G401 (cell line): ENCODE data around the gene JHY. TPM values are rescaled to one million over a fixed set of nuclear protein-coding genes. Genes with fewer than 3 reads are reported as not detected.
A peak's percentile ranks its signal among the peaks of the same experiment; 100 is the strongest.

Experiments used
- DNase-seq: peaks from one replicate; pipeline ENCODE4 v3.0.0-alpha.2; 2015; ENCODE audit warnings: low spot score
- in situ Hi-C: cut with HindIII; loops from 2 replicates; pipeline ENCODE4 v1.10.0; 2016; ENCODE audit warnings: low sequenced_read_pairs, mixed read lengths
- total RNA-seq: library from RNA; depleted of rRNA; stranded (reverse); fragments of >200 nt; shearing (Covaris generic); gene quantifications from 2 replicates; pipeline ENCODE4 v1.2.3, GENCODE V29; 2014

Gene JHY
- total RNA-seq, 1 experiment from 2014 or later = 0.81 TPM

DNA sequence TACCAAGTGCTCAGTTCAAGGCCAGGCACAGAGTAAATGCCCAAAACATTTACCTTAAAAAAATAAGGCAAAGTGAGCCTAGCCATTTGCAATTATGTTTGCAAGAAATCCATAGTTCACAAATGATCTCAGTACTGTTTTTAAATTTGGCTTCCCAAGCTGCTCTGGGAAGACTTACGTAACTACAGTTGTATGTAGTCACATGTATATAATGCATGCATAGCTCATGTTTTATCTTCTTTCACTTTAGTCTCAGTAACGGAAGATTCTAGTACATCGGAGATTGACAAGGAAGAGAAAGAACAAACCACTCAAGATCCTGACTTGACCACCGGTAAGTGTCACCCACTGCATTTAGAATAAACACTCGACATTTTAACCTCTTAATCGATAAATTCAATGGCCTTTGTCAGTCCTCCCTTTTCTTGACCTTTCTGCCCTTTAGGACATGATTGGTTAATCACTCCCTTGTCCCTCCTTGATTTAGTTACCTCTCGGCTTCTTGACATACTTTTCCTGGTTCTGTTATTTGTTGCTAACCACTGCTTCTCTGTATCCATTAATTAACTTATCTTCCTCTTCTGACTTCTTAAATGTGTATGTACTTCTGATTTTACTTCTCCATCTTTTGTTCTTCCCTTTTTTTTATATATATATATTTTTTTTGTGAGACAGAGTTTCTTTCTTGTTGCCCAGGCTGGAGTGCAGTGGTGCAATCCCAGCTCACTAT lies 18.0 kb upstream of the JHY start:
- in situ Hi-C loops = no loop called here
- DNase-seq = no peak

DNA sequence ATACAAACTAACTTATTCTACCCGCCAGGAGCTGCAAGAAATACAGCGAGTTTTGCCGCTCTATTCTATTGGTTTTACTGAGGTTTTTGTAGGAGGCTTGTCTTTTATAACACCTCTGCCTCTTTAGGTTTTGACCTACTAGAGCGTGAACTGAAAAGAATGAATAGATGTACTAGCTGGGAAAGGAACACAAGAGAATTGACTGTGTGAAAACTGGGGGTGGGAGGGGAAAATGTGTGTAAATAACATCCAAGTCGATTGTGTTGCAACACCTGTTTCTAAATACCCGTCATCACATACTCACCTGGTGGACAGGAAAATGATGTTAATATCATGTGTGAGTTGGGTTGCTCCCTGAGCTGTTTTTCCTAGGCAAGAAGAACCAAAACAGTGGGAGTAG lies 12.9 kb upstream of the JHY start:
- in situ Hi-C loops = no loop called here
- DNase-seq = no peak

DNA sequence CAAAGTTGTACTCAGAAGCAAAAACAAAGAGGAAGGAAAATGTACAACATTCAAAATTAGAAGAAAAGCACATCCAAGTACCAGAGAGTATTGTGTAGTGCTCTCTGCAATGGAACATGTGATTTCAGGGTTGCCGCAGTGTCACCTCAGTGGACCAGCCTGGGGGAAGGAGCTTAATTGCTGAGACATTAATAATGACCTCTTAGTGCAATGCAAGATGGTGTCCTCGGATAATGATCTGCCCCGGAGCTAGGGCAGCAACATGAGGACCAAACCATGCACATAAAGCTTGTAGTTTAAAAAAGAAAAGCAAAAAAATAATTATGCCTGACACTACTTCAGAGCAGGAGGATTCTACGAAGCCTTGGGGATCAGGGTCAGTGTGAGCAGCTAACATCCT lies 11.3 kb upstream of the JHY start:
- no peak for DNase-seq
- in situ Hi-C loops = no loop called here

DNA sequence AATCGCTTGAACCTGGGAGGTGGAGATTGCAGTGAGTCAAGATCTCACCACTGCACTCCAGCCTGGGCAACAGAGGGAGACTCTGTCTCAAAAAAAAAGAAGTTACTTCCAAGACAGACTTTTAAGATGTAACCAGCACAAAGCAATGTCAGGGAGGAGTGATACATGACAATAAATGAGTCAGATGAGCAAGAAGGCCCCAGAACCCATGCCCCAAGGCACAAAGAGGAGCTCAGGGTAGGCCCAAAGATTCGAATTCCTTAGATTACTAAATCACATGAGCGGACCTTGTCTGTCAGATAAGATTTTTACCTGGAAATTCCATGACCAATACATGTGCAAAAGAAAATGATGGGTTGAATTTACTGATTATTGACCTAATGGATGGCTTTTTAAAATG lies 10.5 kb upstream of the JHY start:
- no peak for DNase-seq
- in situ Hi-C loops = no loop called here

DNA sequence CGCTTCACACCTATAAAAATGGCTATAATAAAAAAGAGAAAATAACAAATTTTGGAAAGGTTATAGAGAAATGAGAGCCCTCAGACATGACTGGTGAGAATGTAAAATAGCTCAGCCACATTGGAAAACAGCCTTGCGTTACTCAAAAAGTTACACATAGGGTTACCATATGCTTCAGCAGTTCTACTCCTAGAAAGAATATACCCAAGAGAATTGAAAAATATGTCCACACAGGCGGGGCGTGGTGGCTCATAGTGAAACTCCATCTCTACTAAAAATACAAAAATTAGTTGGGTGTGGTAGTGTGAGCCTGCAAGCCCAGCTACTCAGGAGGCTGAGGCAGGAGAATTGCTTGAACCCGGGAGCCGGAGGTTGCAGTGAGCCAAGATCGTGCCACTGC lies 7.6 kb upstream of the JHY start:
- in situ Hi-C loops = no loop called here

DNA sequence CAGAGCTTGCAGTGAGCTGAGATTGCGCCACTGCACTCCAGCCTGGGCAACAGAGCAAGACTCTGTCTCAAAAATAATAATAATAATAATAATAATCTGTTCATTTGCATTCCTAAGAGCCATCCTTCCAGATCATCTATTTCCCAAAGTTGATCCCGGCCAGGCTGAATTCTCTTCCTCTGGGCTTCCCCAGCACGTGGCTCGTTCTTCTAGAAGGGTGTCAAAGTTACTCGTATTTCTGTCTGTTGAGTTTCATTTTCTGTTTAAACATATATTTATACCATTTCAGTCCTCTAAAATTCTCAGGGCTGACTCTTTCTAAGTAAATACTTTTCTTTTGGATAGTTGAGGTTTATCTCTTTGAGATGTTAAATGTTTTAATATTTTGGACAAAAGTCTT lies 4.8 kb upstream of the JHY start:
- no peak for DNase-seq
- in situ Hi-C loops = no loop called here

More for the DNA sequence above, 7.6 kb upstream of the JHY start:
- DNase-seq = no peak

DNA sequence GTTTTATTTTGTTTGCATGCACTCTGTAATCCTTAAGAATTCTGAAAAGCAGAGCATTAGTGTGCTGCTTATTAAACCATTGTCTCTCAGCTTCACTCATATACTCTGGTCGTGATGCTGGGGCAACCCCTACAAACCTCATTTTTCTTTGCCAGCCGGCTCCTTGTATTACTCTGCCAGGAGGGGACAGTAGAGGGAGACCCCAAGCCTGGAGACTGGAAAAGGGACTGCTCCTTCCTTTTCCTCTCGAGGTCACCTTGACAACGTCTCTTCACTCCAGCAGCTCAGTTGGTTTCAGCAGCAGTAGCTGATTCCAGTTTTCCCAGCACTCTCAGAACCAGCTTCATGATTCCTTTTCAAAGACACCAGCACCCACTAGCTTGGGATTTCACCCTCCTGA lies 2.8 kb upstream of the JHY start:
- in situ Hi-C loops = no loop called here
- no peak for DNase-seq

DNA sequence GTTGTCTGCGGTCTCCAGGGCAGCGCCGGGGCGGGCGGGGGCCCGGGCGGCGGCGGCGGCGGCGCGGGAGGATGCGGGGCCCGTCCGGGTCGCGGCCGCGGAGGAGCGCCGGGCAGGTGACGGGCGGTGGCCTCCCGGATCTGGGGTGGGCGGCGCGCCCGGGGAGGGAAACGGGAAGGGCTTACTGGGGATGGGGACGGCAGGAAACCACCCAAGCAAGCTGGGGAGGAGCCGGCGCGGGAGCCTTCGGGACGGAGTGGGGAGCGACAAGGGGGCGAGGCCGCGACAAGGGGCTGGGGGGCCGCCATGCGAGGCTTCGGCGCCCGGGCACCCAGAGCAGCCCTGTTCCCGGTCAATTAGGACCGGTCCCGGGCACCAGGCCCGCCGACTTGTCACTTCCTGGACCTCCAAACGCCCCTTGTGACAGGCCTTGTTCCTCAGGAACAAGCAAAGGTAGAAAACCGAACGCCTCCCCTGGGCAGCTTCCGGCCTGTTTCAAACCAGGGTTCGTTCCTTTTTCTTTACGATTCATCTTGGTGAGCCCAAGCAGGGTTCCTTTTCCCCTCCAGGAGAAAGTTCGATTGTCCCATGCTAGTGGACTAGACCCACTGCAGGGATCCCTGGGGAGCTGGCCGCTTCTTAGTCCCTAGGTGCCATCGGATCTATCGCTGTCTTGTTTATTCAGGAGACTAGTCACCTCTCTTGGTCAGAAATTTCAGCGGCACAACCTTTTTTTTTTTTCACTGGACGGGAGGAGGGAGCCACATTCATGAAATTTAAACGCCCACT lies 492 bp downstream of the JHY start:
- peak; percentile 64 for DNase-seq
- in situ Hi-C loops = no loop called here

DNA sequence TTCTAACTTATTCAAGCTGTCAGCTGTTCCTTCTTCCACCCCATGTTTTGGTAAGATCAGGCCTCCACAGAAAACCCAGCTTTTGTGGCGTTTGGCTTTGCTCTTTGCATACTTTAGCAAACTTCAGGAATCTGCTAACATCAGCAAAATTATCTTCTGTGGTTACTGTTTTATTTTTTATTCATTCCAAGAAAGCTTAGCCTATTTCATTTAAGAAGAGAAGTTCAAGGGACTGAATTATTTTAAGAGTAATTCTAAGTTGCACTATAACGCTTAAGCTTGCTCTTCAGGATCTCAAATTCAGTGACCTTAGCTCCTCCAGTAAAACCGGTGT lies 1.1 kb downstream of the JHY start:
- no peak for DNase-seq
- in situ Hi-C loops = no loop called here

DNA sequence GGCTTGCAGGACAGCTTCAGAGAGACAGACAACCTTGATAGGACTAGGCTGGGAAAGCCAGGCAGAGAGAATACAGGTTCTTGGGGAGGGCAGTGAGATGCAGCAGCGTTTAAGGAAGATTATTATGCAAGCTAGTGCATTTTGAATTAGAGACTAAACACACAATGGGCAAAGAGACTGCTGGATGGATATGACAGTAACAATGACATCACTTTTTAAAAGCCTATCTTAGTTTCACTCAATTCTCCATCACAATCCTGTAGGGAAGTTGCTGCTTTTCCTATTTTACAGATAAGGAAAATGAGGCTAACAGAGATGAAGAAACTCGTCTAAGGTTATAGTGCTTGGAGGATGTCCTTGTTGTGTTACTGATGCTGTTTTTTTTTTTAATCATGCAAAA lies 5.6 kb downstream of the JHY start:
- in situ Hi-C loops = no loop called here
- no peak for DNase-seq

DNA sequence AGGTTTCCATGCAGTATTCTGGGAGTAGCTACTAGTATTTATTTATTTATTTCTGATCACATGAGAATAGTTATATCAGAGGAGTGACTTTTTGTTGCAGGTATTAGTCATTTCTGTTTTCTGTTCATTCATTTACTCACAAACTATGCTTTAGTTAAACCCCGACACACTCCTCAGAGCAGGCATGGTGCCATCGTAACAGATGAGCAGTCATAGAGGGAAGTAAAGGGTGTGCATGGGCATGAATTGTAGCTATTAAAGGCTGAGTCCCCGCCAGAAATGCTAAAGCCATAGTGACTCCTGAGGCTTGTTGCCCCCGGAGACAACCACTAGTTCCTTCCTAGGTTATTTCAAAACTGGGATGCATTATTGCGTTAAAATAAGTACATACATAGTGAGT lies 10.6 kb downstream of the JHY start:
- DNase-seq = peak; percentile 56
- in situ Hi-C loops = no loop called here

DNA sequence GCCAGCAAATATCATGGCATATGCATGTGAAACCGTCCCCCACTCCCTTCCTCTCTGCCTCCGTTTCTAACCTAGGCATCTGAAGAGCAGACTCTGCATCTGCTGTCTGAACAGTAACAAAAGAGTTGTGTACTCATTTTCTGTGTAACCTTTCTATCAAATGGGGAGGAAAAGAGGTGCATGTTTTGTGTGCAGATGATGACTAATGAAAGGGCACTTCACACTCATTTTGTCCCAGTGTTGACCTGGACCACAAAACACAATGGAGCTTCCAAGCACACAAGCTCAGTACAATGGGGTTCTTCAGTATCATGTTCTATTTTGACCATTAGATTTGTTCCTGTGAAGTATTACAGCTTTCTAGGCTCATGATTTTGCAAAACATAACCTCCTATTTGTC lies 13.0 kb downstream of the JHY start:
- in situ Hi-C loops = no loop called here
- DNase-seq = no peak

DNA sequence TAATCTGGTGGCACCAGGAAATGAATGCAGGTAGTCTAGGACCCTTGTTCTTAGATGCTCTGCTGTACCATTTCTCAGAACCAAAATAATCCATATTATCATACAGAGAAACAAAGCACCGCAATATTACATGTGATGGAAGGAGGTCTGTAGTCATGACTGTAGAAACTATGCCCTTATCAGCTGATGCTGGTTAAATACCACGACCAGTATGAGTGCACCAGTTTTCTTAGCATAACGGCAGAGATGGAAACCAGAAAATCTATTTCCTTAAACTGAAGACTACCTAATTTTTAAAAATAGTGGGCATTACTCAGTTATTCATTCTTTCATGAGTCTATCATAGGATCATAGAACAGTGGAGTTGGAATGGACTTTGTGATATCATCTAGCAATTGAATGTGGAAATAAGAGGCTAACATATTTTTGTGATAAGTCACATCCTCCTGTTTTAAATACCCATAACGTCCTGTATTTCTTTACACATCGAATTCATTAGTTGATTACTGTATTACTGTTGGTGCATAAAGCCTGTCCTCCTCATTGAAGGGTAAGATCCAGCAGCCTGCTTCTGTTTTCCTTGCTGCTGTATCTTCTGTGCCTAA lies 15.1 kb downstream of the JHY start:
- in situ Hi-C loops = no loop called here
- no peak for DNase-seq

DNA sequence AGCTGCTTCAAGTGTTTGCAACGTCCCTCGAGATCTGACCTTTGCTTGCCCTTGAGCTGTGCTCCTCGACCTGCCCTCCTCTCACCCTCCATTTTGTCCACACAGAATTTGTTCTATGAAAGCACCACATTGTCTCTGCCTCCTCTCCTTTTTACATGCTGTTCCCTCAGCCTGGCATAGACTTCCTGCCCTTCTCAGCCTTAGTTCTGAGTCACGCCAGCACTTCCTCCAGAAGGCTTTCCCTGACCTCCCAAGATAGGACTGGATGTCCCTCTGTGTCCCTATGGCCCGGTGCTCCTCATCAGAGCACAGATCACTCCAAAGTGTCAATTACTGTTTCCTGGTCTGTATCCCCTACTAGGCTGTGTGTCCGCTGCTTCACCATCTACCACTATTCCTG lies 16.2 kb downstream of the JHY start:
- in situ Hi-C loops = no loop called here
- DNase-seq = no peak

DNA sequence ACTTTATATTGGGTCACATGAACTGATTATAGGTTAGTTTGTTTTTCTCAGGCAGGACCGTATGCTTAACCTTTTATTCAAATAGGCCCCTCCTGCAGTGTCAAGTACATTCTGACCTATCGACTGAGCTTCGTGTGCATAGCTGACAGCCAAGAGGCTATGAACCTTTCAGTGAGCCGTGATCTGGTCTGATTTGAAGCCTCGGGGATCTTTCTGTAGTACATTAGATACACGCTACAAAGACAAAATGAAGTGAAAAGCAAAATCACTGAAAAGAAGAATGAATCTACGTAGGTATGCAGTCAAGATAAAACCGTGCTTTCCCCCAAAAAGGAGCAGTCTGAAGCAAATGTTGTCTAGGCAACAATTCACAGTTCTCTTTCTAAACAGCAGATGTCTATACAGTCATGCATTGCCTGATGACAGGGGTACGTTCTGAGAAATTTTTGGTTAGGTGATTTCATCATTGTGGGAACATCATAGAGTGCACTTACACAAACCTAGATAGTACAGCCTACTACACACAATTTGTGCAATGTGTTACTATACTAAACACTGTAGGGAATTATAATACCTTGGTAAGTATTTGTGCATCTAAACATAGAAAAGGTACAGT lies 18.1 kb downstream of the JHY start:
- no peak for DNase-seq
- in situ Hi-C loops = no loop called here

DNA sequence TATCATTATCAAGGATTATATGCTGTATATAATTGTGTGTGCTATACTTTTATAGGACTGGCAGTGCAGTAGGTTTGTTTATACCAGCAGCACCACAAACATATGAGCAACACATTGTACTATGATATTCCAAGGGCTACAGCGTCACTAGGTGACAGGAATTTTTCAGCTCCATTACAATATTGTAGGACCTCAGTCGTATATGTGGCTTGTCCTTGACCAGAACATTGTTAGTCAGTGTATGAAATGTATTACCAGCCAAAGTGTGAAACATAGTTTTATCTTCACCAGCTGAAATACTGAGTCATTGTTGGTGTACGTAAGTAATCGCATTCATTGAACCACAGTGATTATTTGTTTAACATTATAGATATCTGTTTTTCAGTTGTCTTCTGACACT lies 20.4 kb downstream of the JHY start:
- in situ Hi-C loops = no loop called here
- DNase-seq = no peak

DNA sequence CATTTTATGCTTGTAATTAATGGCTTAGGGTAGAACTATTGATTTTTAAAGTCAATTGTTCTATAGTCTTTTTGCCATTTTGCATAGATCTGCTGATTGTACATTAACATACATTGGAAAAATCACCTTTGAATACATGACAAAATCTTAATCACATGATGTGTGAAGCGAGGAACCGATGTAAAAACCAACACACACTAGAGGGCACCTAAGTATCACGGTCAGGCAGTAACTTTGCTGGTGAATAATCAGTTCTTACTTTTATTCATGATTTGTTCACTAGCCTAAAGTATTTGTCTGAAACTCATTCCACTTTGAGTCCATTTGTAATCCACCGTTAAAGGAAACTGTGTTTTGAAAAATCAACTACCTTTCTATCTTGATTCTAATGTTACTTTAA lies 28.2 kb downstream of the JHY start:
- DNase-seq = peak; percentile 22
- in situ Hi-C loops = no loop called here

DNA sequence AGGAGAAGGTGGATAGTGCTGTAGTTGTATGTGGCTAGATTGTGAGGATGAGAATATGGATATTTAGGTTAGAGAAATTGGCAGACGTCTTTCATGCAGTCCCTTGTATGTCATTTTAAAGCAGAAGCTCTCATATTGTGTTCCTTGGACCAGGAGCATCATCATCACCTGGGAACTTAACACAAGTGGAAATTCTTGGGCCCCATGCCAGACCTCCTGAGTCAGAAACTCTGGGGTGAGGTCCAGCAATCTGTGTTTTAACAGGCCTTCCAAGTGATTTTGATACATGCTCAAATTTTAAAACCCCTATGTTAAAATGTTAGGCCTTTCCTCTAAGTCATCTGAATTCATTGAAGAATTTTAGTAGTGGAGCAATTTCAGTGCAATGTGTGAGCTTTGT lies 34.8 kb downstream of the JHY start:
- peak; percentile 61 for DNase-seq
- in situ Hi-C loops = no loop called here

DNA sequence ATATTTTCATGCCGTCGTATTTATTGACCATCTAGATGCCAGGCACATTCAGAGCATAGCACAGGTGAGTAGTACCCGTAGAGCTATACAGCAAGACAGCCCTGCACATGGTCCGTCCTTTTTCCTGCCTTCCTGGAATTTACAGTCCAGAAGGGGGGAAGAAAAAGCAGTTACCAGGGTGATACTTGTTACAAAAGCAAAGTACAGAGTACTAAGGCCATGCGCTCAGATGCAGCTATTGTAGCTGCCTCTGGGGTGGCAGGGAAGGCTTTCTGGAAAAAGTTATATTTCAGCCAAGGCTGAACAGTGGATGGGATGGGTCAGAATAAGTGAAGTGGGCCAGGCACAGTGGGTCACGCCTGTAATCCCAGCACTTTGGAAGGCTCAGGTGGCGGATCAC lies 36.2 kb downstream of the JHY start:
- in situ Hi-C loops = no loop called here
- DNase-seq = no peak

DNA sequence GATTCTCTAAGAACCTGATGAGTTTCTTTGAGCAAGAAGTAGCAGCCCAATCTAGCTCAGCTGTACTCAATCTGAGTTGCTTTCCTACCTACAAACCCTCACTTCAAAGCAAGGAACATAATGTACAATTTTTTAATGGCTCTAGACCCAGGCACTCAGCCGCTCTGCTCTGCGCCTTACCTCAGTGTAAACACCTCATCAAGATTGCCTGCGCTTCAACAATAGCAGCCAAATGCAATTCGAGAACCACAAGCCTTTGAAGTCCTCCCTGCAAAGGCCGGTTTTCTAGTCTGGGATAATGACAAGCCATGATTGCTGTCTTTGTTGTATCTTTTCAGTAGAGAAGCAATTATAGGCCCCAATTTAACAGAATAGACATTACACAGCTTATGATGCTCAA lies 38.0 kb downstream of the JHY start:
- no peak for DNase-seq
- in situ Hi-C loops = no loop called here
